Measurements from ENCODE around the gene DVL1. TPM values are rescaled to one million over a fixed set of nuclear protein-coding genes. Genes with fewer than 3 reads are reported as not detected.

The DVL1 gene
- total and polyA plus RNA-seq, 10 of the 15 experiments (the other 5 are each of a cell fraction or from before 2014, with no cell fraction given), result 0.10 to 31.1 (median 4.6) TPM

DNA sequence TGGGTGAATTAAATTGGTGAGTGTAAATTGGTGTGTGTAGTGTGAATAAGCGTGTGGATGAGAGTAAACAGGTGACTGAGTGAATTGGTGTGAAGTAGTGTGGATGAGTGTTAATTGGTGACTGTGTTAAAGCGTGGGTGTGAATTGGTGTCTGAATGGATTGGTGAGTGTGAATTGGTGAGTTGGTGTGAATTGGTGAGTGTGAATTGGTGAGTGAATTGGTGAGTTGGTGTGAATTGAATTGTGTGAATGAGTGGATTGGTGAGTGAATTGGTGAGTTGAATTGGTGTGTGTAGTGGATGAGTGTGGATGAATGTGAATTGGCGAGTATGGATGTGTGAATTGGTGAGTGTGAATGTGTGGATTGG, 17.5 kb upstream of the DVL1 start:
- no peak for FAIRE-seq

DNA sequence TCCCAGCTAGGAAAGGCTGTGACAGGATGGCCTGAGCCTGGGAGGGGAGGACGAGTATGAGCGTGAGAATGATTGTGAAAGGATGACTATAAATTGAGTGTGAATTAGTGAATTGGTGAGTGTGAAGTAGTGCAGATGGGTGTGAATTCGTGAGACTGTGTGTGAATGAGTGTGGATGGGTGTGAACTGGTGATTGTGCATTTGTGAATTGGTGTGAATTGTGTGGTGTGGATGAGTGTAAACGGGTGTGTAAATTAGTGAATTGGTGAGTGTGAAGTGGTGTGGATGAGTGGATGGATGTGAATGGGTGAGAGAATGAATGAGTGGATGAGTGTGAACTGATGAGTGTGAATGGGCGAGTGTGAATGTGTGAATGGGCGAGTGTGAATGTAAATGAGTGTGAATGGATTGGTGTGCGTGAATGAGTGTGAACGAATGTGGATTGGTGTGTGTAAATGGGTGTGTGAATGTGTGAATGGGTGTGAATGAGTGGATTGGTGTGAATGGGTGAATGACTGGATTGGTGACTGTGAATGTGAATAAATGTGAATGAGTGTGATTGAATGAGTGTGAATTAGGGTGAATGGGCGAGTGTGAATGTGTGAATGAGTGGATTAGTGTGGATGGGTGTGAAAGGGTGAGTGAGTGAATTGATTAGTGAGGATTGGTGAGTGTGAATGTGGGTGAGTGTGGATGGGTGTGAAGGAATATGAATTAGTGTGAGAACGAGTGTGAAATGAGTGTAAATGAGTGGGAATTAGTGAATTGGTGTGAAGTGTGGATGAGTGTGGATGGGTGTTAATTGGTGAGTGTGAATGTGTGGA, 16.9 kb upstream of the DVL1 start:
- peaks cover 0 to 1% of the 10 kb centered on the region in 2 experiments; a peak in 2 of 4 replicates for H3K36me3 ChIP-seq (ENCODE audit: control insufficient read depth in 2 of 2, insufficient read depth in 2 of 2, low read length in 1 of 2)
- DNase-seq (ENCODE audit: low read depth, low spot score) (no peak), ATAC-seq (no peak), FAIRE-seq (no peak)
- RAD21 ChIA-PET (ENCODE audit: unreplicated experiment), result no interaction called here
- H3K79me2 ChIP-seq (ENCODE audit: control insufficient read depth, insufficient read depth, low read length), result no peaks in the 10 kb centered on the region
- 61% methylated on average over 10 of the region's 10 CpGs for WGBS (ENCODE audit: insufficient coverage, insufficient replicate concordance, low lambda C conversion rate, missing lambda C conversion rate)
- no peaks in the 10 kb centered on the region for H4K20me1 ChIP-seq (ENCODE audit: control insufficient read depth, insufficient read depth)
- no peak overlapping the region for H3K4me2 ChIP-seq (ENCODE audit: control insufficient read depth, insufficient read depth)
- in situ Hi-C loops (cut with MboI), result no loop called here
- no peak overlapping the region for H3K27ac ChIP-seq (ENCODE audit: control insufficient read depth, insufficient read depth)
- no peaks in the 10 kb centered on the region for H3K27me3 ChIP-seq (replicated peaks in 1 of 2; ENCODE audit: control insufficient read depth in 2 of 2, insufficient read depth in 2 of 2, low read length in 1 of 2)
- H3K9me3 ChIP-seq (replicated peaks; ENCODE audit: control insufficient read depth, insufficient read depth, low read length), result peaks cover 3% of the 10 kb centered on the region; the same call in 1 of the 3 replicates
- SMC1A ChIA-PET (ENCODE audit: uncharacterized antibody, unreplicated experiment), result no interaction called here
- H3K9ac ChIP-seq (ENCODE audit: control insufficient read depth, insufficient read depth, low read length), result no peak overlapping the region
- BruUV-seq (replicated peaks), result no TSS peak
- CTCF ChIA-PET, result no interaction called here
- POLR2A ChIA-PET, result no interaction called here
- no peak overlapping the region for H2AFZ ChIP-seq (ENCODE audit: control insufficient read depth, low read depth, low read length)
- no peak overlapping the region for H3K4me3 ChIP-seq
- no peaks in the 10 kb centered on the region; the same call in 1 of the 2 replicates for H3K4me1 ChIP-seq (ENCODE audit: control insufficient read depth, insufficient read depth, low read length)
- intact Hi-C loops (cut with micrococcal nuclease; ENCODE audit: unreplicated experiment), result no loop called here
- no peak for TF ChIP-seq NFYB (IDR thresholded peaks at IDR 0.05; ENCODE audit: insufficient read depth, low read depth, low read length)
- TF ChIP-seq, protein P1, sequence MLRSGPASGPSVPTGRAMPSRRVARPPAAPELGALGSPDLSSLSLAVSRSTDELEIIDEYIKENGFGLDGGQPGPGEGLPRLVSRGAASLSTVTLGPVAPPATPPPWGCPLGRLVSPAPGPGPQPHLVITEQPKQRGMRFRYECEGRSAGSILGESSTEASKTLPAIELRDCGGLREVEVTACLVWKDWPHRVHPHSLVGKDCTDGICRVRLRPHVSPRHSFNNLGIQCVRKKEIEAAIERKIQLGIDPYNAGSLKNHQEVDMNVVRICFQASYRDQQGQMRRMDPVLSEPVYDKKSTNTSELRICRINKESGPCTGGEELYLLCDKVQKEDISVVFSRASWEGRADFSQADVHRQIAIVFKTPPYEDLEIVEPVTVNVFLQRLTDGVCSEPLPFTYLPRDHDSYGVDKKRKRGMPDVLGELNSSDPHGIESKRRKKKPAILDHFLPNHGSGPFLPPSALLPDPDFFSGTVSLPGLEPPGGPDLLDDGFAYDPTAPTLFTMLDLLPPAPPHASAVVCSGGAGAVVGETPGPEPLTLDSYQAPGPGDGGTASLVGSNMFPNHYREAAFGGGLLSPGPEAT (IDR thresholded peaks at IDR 0.05; ENCODE audit: low read depth), result peak; percentile 22
- TF ChIP-seq STAT1 (conservative IDR thresholded peaks at IDR 0.05), result no peak
- no peak for TF ChIP-seq CEBPB (IDR thresholded peaks at IDR 0.05; ENCODE audit: borderline replicate concordance in 1 of 2, low read depth in 2 of 2, low read length in 2 of 2)
- no peak for TF ChIP-seq TAF1 (IDR thresholded peaks at IDR 0.05; ENCODE audit: borderline replicate concordance, low read depth, low read length)
- TF ChIP-seq, protein P2, sequence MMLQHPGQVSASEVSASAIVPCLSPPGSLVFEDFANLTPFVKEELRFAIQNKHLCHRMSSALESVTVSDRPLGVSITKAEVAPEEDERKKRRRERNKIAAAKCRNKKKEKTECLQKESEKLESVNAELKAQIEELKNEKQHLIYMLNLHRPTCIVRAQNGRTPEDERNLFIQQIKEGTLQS (IDR thresholded peaks at IDR 0.05; ENCODE audit: borderline replicate concordance, extremely low read depth, low read depth, low read length), result no peak
- no peak for TF ChIP-seq RFX5 (IDR thresholded peaks at IDR 0.05; ENCODE audit: low read depth, low read length)
- TF ChIP-seq ESRRA (IDR thresholded peaks at IDR 0.05; ENCODE audit: low read length), result no peak
- TF ChIP-seq ZZZ3 (IDR thresholded peaks at IDR 0.05; ENCODE audit: control insufficient read depth, insufficient read length, low read depth), result no peak
- TF ChIP-seq ZSCAN29 (IDR thresholded peaks at IDR 0.05), result no peak

More for the DNA sequence above, 17.5 kb upstream of the DVL1 start:
- WGBS (ENCODE audit: insufficient coverage, insufficient replicate concordance, low lambda C conversion rate, missing lambda C conversion rate), result 94% methylated on average over 3 of the region's 3 CpGs
- DNase-seq (ENCODE audit: low read depth, low spot score) (no peak), ATAC-seq (no peak)
- ChIA-PET CTCF (no interaction called here), RAD21 (ENCODE audit: unreplicated experiment) (no interaction called here), POLR2A (no interaction called here), SMC1A (ENCODE audit: uncharacterized antibody, unreplicated experiment) (no interaction called here)
- H3K9ac ChIP-seq (ENCODE audit: control insufficient read depth, insufficient read depth, low read length), result no peak overlapping the region
- in situ Hi-C loops (cut with MboI), result no loop called here
- no peak overlapping the region for H3K27ac ChIP-seq (ENCODE audit: control insufficient read depth, insufficient read depth)
- H3K36me3 ChIP-seq (ENCODE audit: control insufficient read depth in 2 of 2, insufficient read depth in 2 of 2, low read length in 1 of 2), result peaks cover 0 to 1% of the 10 kb centered on the region in 2 experiments; a peak in 2 of 4 replicates
- H3K4me1 ChIP-seq (ENCODE audit: control insufficient read depth, insufficient read depth, low read length), result peaks cover 6% of the 10 kb centered on the region
- H3K27me3 ChIP-seq (replicated peaks in 1 of 2; ENCODE audit: control insufficient read depth in 2 of 2, insufficient read depth in 2 of 2, low read length in 1 of 2), result no peaks in the 10 kb centered on the region
- H2AFZ ChIP-seq (ENCODE audit: control insufficient read depth, low read depth, low read length), result no peak overlapping the region
- no peak overlapping the region for H3K4me3 ChIP-seq
- H4K20me1 ChIP-seq (ENCODE audit: control insufficient read depth, insufficient read depth), result no peaks in the 10 kb centered on the region
- intact Hi-C loops (cut with micrococcal nuclease; ENCODE audit: unreplicated experiment), result no loop called here
- no peaks in the 10 kb centered on the region; the same call in none of the 2 replicates for H3K79me2 ChIP-seq (ENCODE audit: control insufficient read depth, insufficient read depth, low read length)
- TF ChIP-seq NR2C1 (IDR thresholded peaks at IDR 0.05), result no peak
- TF ChIP-seq, protein P1 (IDR thresholded peaks at IDR 0.05; ENCODE audit: low read depth), result peak; percentile 12; the same call in 1 of the 2 replicates
- TF ChIP-seq JUND (IDR thresholded peaks at IDR 0.05; ENCODE audit: low read depth, low read length), result no peak
- peak; percentile 54; the same call in 1 of the 2 replicates for TF ChIP-seq BACH1 (IDR thresholded peaks at IDR 0.05; ENCODE audit: borderline replicate concordance)
- peaks cover 3% of the 10 kb centered on the region; the same call in 1 of the 3 replicates for H3K9me3 ChIP-seq (replicated peaks; ENCODE audit: control insufficient read depth, insufficient read depth, low read length)
- H3K4me2 ChIP-seq (ENCODE audit: control insufficient read depth, insufficient read depth), result no peak overlapping the region
- TSS peak; percentile 56 for BruUV-seq (replicated peaks)
